GM12878 (cell line): ENCODE data around the gene EGR4. TPM values are rescaled to one million over a fixed set of nuclear protein-coding genes. Genes with fewer than 3 reads are reported as not detected.

ENCODE experiments used
- ATAC-seq: fragments of 200-7000 bp; cut with Tn5 transposase; 3 replicates; pipeline ENCODE4 v1.9.1; 2020; ENCODE audit warnings: mild to moderate bottlenecking, moderate library complexity
- BruUV-seq: library from RNA; stranded (reverse); fragments of 400-500 nt; replicated peaks from 2 replicates; lab custom pipeline; 2021; lab: Mats Ljungman, UMichigan
- CTCF ChIA-PET: fragments of 300-600 bp; sonication (Branson Sonifier 250); formaldehyde crosslinking; extraction: SDS; loops from one replicate; lab custom pipeline; 2021; ENCODE audit warnings: inconsistent platforms; lab: Yijun Ruan, JAX
- POLR2A ChIA-PET: fragments of 350-600 bp; formaldehyde crosslinking; extraction: SDS; loops from one replicate; lab custom pipeline; 2021; ENCODE audit warnings: inconsistent platforms; lab: Charles Lee
- RAD21 ChIA-PET: fragments of 300-600 bp; sonication (Branson Sonifier 250); formaldehyde crosslinking; loops from one replicate; lab custom pipeline; 2023; ENCODE audit warnings: antibody characterized with exemption; ENCODE audit not compliant: unreplicated experiment; lab: Charles Lee
- SMC1A ChIA-PET: fragments of 300-600 bp; sonication (Branson Sonifier 250); formaldehyde crosslinking; loops from one replicate; lab custom pipeline; 2023; ENCODE audit not compliant: unreplicated experiment, uncharacterized antibody; lab: Charles Lee
- DNase-seq: peaks from one replicate; pipeline ENCODE4 v3.0.0-alpha.2; 2011; ENCODE audit warnings: low read depth, low spot score
- FAIRE-seq: peaks from 3 replicates; lab custom pipeline; 2011; peaks lifted over from hg19 to GRCh38; lab: Jason Lieb, UNC
- H2AFZ ChIP-seq: 2 replicates; pipeline ENCODE4 v1.6.0; 2011; ENCODE audit warnings: low read depth, low read length, control low read depth; ENCODE audit not compliant: control insufficient read depth
- H3K27ac ChIP-seq: 2 replicates; pipeline ENCODE4 v1.5.1; 2011; ENCODE audit warnings: control low read depth; ENCODE audit not compliant: control insufficient read depth, insufficient read depth
- H3K27me3 ChIP-seq, 2 experiments: replicated peaks in 1 of 2; 2 replicates each; pipeline versions ENCODE4 v1.6.0 to v1.6.1; 2011; ENCODE audit warnings: low read length in 1 of 2; ENCODE audit not compliant: control insufficient read depth in 2 of 2, insufficient read depth in 2 of 2
- H3K36me3 ChIP-seq, 2 experiments: 2 replicates each; pipeline ENCODE4 v1.5.1; 2011; ENCODE audit warnings: low read length in 1 of 2; ENCODE audit not compliant: control insufficient read depth in 2 of 2, insufficient read depth in 2 of 2
- H3K4me1 ChIP-seq: 2 replicates; pipeline ENCODE4 v1.6.1; 2011; ENCODE audit warnings: mild to moderate bottlenecking, low read length, moderate library complexity, mixed read lengths; ENCODE audit not compliant: control insufficient read depth, insufficient read depth
- H3K4me2 ChIP-seq: 2 replicates; pipeline ENCODE4 v1.6.0; 2011; ENCODE audit warnings: control low read depth; ENCODE audit not compliant: control insufficient read depth, insufficient read depth
- H3K4me3 ChIP-seq: fragments of 200-600 bp; sonication (generic); 2 replicates; pipeline ENCODE4 v1.5.1; 2016
- H3K79me2 ChIP-seq: 2 replicates; pipeline ENCODE4 v1.6.0; 2011; ENCODE audit warnings: low read length; ENCODE audit not compliant: control insufficient read depth, insufficient read depth
- H3K9ac ChIP-seq: 2 replicates; pipeline ENCODE4 v1.8.0; 2011; ENCODE audit warnings: low read length, control low read depth, mixed read lengths; ENCODE audit not compliant: control insufficient read depth, insufficient read depth
- H3K9me3 ChIP-seq: replicated peaks from 3 replicates; pipeline ENCODE4 v1.5.1; 2011; ENCODE audit warnings: mild to moderate bottlenecking, low read length; ENCODE audit not compliant: control insufficient read depth, insufficient read depth
- H4K20me1 ChIP-seq: 2 replicates; pipeline ENCODE4 v1.6.0; 2011; ENCODE audit not compliant: control insufficient read depth, insufficient read depth
- DPF2 ChIP-seq: fragments of 450-650 bp; IDR thresholded peaks from 2 replicates; pipeline ENCODE4 v1.6.1; 2017; ENCODE audit warnings: mild to moderate bottlenecking
- IRF4 ChIP-seq: IDR thresholded peaks from 2 replicates; pipeline ENCODE4 v1.6.1; 2011; ENCODE audit warnings: low read depth, low read length
- JUNB ChIP-seq: IDR thresholded peaks from 2 replicates; pipeline ENCODE4 v1.6.1; 2016; ENCODE audit warnings: antibody characterized with exemption, mild to moderate bottlenecking
- PAX5 ChIP-seq: IDR thresholded peaks from 2 replicates; pipeline ENCODE4 v1.6.1; 2011; ENCODE audit warnings: low read depth, low read length, borderline replicate concordance
- RAD51 ChIP-seq: fragments of 450-650 bp; IDR thresholded peaks from 2 replicates; pipeline ENCODE4 v1.6.1; 2016; ENCODE audit warnings: moderate library complexity, mild to moderate bottlenecking, inconsistent platforms
- ZBED1 ChIP-seq: IDR thresholded peaks from 2 replicates; pipeline ENCODE4 v1.6.1; 2016; ENCODE audit warnings: borderline replicate concordance
- ZNF384 ChIP-seq: IDR thresholded peaks from 2 replicates; pipeline ENCODE4 v1.6.1; 2012; ENCODE audit warnings: low read depth, mild to moderate bottlenecking, low read length, improper control_type of control experiment, borderline replicate concordance
- WGBS: methylation state at CpG from one replicate; pipeline ENCODE4 v1.1.6; 2016; ENCODE audit warnings: low lambda C conversion rate; ENCODE audit not compliant: insufficient replicate concordance, insufficient coverage; ENCODE audit errors: missing lambda C conversion rate; 5-methylcytosine and 5-hydroxymethylcytosine counted together
- in situ Hi-C: fragments of 300-500 bp; cut with MboI; formaldehyde crosslinking; loops from 9 replicates; pipeline ENCODE4 v1.14.3; 2018; ENCODE audit warnings: mixed read lengths
- intact Hi-C: fragments of 100-400 bp; cut with micrococcal nuclease; formaldehyde crosslinking; loops from one replicate; pipeline ENCODE4 v1.14.2; 2022; ENCODE audit not compliant: unreplicated experiment
- polyA plus RNA-seq, 11 experiments: library from polyadenylated mRNA; depleted of rRNA in 4 of 11; unstranded in 6 of 11; stranded (reverse) in 5 of 11; fragments of >200 nt; fragmentation: Nextera tagmentation in 4 of 11; fragmentation: Illumina TruSeq in 1 of 11; extraction: Ambion mirVana in 4 of 11; extraction: Trizol in 1 of 11; gene quantifications; 1 replicate in 1 of 11; 2 replicates in 10 of 11; pipeline versions ENCODE4 v1.2.1 to v1.2.3, GENCODE V29; 2011 to 2016; ENCODE audit warnings: inconsistent platforms in 2 of 11, missing spikeins in 2 of 11, low read depth in 1 of 11
- total RNA-seq, 4 experiments: library from RNA; depleted of rRNA in 3 of 4; stranded (reverse); fragments of >200 nt in 3 of 4; fragmentation: Illumina TruSeq in 1 of 4; extraction: Trizol in 1 of 4; gene quantifications; 2 replicates each; pipeline versions ENCODE4 v1.2.1 to v1.2.3, GENCODE V29; 2013 to 2021
- TF ChIP-seq, protein P1 (sequence below): fragments of 450-650 bp; conservative IDR thresholded peaks from 2 replicates; pipeline ENCODE4 v1.6.1; 2017; ENCODE audit warnings: mild to moderate bottlenecking, moderate library complexity

Gene EGR4
- total and polyA plus RNA-seq, 10 of the 15 experiments (the other 5 are each of a cell fraction or from before 2014, with no cell fraction given) = 0.07 TPM; not detected in 9

GRCh38 chr2:73264783-73265182 lies 28.6 kb downstream of the EGR4 start:
- RAD21 ChIA-PET = no interaction called here
- FAIRE-seq (no peak), ATAC-seq (no peak)

DNA sequence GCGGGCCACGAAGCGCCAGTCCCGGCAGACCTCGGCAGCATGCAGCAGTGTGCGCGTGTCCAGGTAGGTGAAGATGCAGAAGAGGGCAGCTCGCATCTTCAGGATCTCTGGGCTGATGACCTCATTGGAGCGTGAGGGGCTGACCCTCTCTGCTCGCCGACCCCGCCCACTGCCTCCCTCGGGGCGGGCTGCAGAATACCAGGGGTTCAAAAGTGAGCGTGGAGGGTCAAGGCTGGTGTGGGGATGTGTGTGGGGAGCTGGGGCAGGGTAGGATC lies 29.1 kb downstream of the EGR4 start:
- intact Hi-C loops = no loop called here

More at GRCh38 chr2:73264783-73265182, 28.6 kb downstream of the EGR4 start:
- ChIA-PET POLR2A (no interaction called here), CTCF (no interaction called here), SMC1A (no interaction called here)
- H2AFZ ChIP-seq = no peak overlapping the region
- no peak overlapping the region for H3K27ac ChIP-seq
- intact Hi-C loops (no loop called here), in situ Hi-C loops (no loop called here)
- H3K27me3 ChIP-seq = no peaks in the 10 kb centered on the region
- no TSS peak for BruUV-seq
- DNase-seq = no peak
- H3K4me3 ChIP-seq = no peak overlapping the region
- H4K20me1 ChIP-seq = no peaks in the 10 kb centered on the region; the same call in 1 of the 2 replicates
- no peak overlapping the region for H3K4me2 ChIP-seq
- peaks cover 11 to 14% of the 10 kb centered on the region in 2 experiments; a peak in 3 of 4 replicates for H3K36me3 ChIP-seq
- no peaks in the 10 kb centered on the region for H3K9me3 ChIP-seq
- H3K4me1 ChIP-seq = no peaks in the 10 kb centered on the region
- TF ChIP-seq IRF4 = no peak
- H3K79me2 ChIP-seq = no peaks in the 10 kb centered on the region; the same call in 1 of the 2 replicates
- 95% methylated on average over 4 of the region's 4 CpGs for WGBS
- no peak overlapping the region for H3K9ac ChIP-seq

More for the DNA sequence above, 29.1 kb downstream of the EGR4 start:
- no peak for ATAC-seq
- no peak for DNase-seq
- SMC1A ChIA-PET = no interaction called here
- BruUV-seq = no TSS peak
- H4K20me1 ChIP-seq = no peaks in the 10 kb centered on the region; the same call in 1 of the 2 replicates
- H3K4me2 ChIP-seq = no peak overlapping the region
- H3K27me3 ChIP-seq = no peaks in the 10 kb centered on the region
- H3K79me2 ChIP-seq = no peaks in the 10 kb centered on the region; the same call in 1 of the 2 replicates
- in situ Hi-C loops = no loop called here
- TF ChIP-seq RAD51 (no peak), ZNF384 (no peak), JUNB (no peak), PAX5 (no peak), ZBED1 (no peak), DPF2 (no peak)
- TF ChIP-seq, protein P1, sequence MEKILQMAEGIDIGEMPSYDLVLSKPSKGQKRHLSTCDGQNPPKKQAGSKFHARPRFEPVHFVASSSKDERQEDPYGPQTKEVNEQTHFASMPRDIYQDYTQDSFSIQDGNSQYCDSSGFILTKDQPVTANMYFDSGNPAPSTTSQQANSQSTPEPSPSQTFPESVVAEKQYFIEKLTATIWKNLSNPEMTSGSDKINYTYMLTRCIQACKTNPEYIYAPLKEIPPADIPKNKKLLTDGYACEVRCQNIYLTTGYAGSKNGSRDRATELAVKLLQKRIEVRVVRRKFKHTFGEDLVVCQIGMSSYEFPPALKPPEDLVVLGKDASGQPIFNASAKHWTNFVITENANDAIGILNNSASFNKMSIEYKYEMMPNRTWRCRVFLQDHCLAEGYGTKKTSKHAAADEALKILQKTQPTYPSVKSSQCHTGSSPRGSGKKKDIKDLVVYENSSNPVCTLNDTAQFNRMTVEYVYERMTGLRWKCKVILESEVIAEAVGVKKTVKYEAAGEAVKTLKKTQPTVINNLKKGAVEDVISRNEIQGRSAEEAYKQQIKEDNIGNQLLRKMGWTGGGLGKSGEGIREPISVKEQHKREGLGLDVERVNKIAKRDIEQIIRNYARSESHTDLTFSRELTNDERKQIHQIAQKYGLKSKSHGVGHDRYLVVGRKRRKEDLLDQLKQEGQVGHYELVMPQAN = no peak
- POLR2A ChIA-PET = no interaction called here
- no peak overlapping the region for H3K27ac ChIP-seq
- no peaks in the 10 kb centered on the region for H3K4me1 ChIP-seq
- H3K4me3 ChIP-seq = no peak overlapping the region
- H2AFZ ChIP-seq = no peak overlapping the region
- RAD21 ChIA-PET = no interaction called here
- peaks cover 14 to 15% of the 10 kb centered on the region in 2 experiments; a peak in 3 of 4 replicates for H3K36me3 ChIP-seq
- H3K9ac ChIP-seq = no peak overlapping the region
- WGBS = 84% methylated on average over 15 of the region's 15 CpGs
- no peaks in the 10 kb centered on the region for H3K9me3 ChIP-seq
- CTCF ChIA-PET = no interaction called here
- FAIRE-seq = no peak
